MG63 (cell line): ENCODE results near the gene CXXC4. TPM values are rescaled to one million over a fixed set of nuclear protein-coding genes. Genes with fewer than 3 reads are reported as not detected.

Source experiments
- DNase-seq: peaks from one replicate; pipeline ENCODE4 v3.0.0-alpha.2; 2020
- H3K27me3 ChIP-seq: fragments of 250-450 bp; sonication (Bioruptor Pico); 2 replicates; pipeline ENCODE4 v1.5.1; 2020; ENCODE audit warnings: mild to moderate bottlenecking, moderate library complexity
- H3K36me3 ChIP-seq: fragments of 250-450 bp; sonication (Bioruptor Pico); 2 replicates; pipeline ENCODE4 v1.5.1; 2020; ENCODE audit warnings: mild to moderate bottlenecking, moderate library complexity
- H3K4me3 ChIP-seq: fragments of 250-450 bp; sonication (Bioruptor Pico); 2 replicates; pipeline ENCODE4 v1.5.1; 2020; ENCODE audit warnings: mild to moderate bottlenecking, moderate library complexity
- H3K9me3 ChIP-seq: fragments of 250-450 bp; sonication (Bioruptor Pico); 2 replicates; pipeline ENCODE4 v1.5.1; 2020; ENCODE audit warnings: mild to moderate bottlenecking, moderate library complexity
- total RNA-seq: library from RNA; depleted of rRNA; stranded (reverse); fragments of >200 nt; shearing (Covaris generic); gene quantifications from 2 replicates; pipeline ENCODE4 v1.2.3, GENCODE V29; 2014; ENCODE audit warnings: low replicate concordance; rRNA removed

Gene CXXC4
- not detected in 2 replicates for total RNA-seq

- no peaks in the 10 kb centered on the region for H3K36me3 ChIP-seq
- no peaks in the 10 kb centered on the region for H3K9me3 ChIP-seq
- H3K4me3 ChIP-seq = peak within 1 kb of the TSS; percentile 27
- peaks cover 9% of the 10 kb centered on the region; the same call in 1 of the 2 replicates for H3K27me3 ChIP-seq
- DNase-seq = peak; percentile 10
Observed at GRCh38 chr4:104494822-104495559, at the start of gene CXXC4. CXXC4 (minus strand) TSS chr4:104494894; CDS start chr4:104491802, 3,092 bp downstream.

GRCh38 chr4:104533156-104533555 lies 38.5 kb upstream of the CXXC4 start:
- no peak for DNase-seq
- Histone ChIP-seq H3K36me3 (no peaks in the 10 kb centered on the region), H3K9me3 (no peaks in the 10 kb centered on the region), H3K4me3 (no peak overlapping the region), H3K27me3 (no peaks in the 10 kb centered on the region)

- no peak for DNase-seq
- Histone ChIP-seq H3K4me3 (no peak overlapping the region), H3K27me3 (no peaks in the 10 kb centered on the region), H3K9me3 (no peaks in the 10 kb centered on the region), H3K36me3 (no peaks in the 10 kb centered on the region)
Observed at GRCh38 chr4:104532677-104533076, 38.0 kb upstream of the CXXC4 start.

GRCh38 chr4:104531390-104531789 lies 36.7 kb upstream of the CXXC4 start:
- H3K27me3 ChIP-seq = no peaks in the 10 kb centered on the region
- H3K36me3 ChIP-seq = no peaks in the 10 kb centered on the region
- H3K9me3 ChIP-seq = no peaks in the 10 kb centered on the region
- DNase-seq = no peak
- H3K4me3 ChIP-seq = no peak overlapping the region

- H3K9me3 ChIP-seq = no peaks in the 10 kb centered on the region
Observed at GRCh38 chr4:104530426-104530825, 35.7 kb upstream of the CXXC4 start.

GRCh38 chr4:104524591-104524990 lies 29.9 kb upstream of the CXXC4 start:
- DNase-seq = no peak
- Histone ChIP-seq H3K4me3 (no peak overlapping the region), H3K9me3 (no peaks in the 10 kb centered on the region), H3K36me3 (no peaks in the 10 kb centered on the region), H3K27me3 (no peaks in the 10 kb centered on the region)

More at GRCh38 chr4:104530426-104530825, 35.7 kb upstream of the CXXC4 start:
- DNase-seq = no peak
- H3K36me3 ChIP-seq = no peaks in the 10 kb centered on the region
- H3K4me3 ChIP-seq = no peak overlapping the region
- no peaks in the 10 kb centered on the region for H3K27me3 ChIP-seq

GRCh38 chr4:104524026-104524425 lies 29.3 kb upstream of the CXXC4 start:
- H3K27me3 ChIP-seq = no peaks in the 10 kb centered on the region
- DNase-seq = no peak
- H3K36me3 ChIP-seq = no peaks in the 10 kb centered on the region
- H3K9me3 ChIP-seq = no peaks in the 10 kb centered on the region
- H3K4me3 ChIP-seq = no peak overlapping the region

- Histone ChIP-seq H3K4me3 (no peak overlapping the region), H3K9me3 (no peaks in the 10 kb centered on the region), H3K27me3 (no peaks in the 10 kb centered on the region), H3K36me3 (no peaks in the 10 kb centered on the region)
- no peak for DNase-seq
Observed at GRCh38 chr4:104519588-104519987, 24.9 kb upstream of the CXXC4 start.

GRCh38 chr4:104516884-104517283 lies 22.2 kb upstream of the CXXC4 start:
- no peaks in the 10 kb centered on the region for H3K36me3 ChIP-seq
- DNase-seq = no peak
- H3K4me3 ChIP-seq = no peak overlapping the region
- no peaks in the 10 kb centered on the region for H3K9me3 ChIP-seq
- H3K27me3 ChIP-seq = no peaks in the 10 kb centered on the region

- no peak for DNase-seq
- Histone ChIP-seq H3K9me3 (no peaks in the 10 kb centered on the region), H3K4me3 (no peak overlapping the region), H3K36me3 (no peaks in the 10 kb centered on the region), H3K27me3 (no peaks in the 10 kb centered on the region)
Observed at GRCh38 chr4:104508224-104508623, 13.5 kb upstream of the CXXC4 start.

- H3K9me3 ChIP-seq = no peaks in the 10 kb centered on the region
- H3K27me3 ChIP-seq = no peaks in the 10 kb centered on the region
- DNase-seq = no peak
- H3K4me3 ChIP-seq = no peak overlapping the region
- H3K36me3 ChIP-seq = no peaks in the 10 kb centered on the region
Observed at GRCh38 chr4:104507112-104507511, 12.4 kb upstream of the CXXC4 start.

GRCh38 chr4:104504536-104504935 lies 9.8 kb upstream of the CXXC4 start:
- DNase-seq = no peak
- Histone ChIP-seq H3K36me3 (no peaks in the 10 kb centered on the region), H3K27me3 (no peaks in the 10 kb centered on the region), H3K9me3 (no peaks in the 10 kb centered on the region), H3K4me3 (no peak overlapping the region)

- Histone ChIP-seq H3K4me3 (no peak overlapping the region), H3K9me3 (no peaks in the 10 kb centered on the region), H3K27me3 (no peaks in the 10 kb centered on the region), H3K36me3 (no peaks in the 10 kb centered on the region)
- DNase-seq = no peak
Observed at GRCh38 chr4:104502471-104502870, 7.8 kb upstream of the CXXC4 start.

- no peak for DNase-seq
- no peaks in the 10 kb centered on the region for H3K36me3 ChIP-seq
- H3K27me3 ChIP-seq = peaks cover 5% of the 10 kb centered on the region; the same call in 1 of the 2 replicates
- no peak overlapping the region for H3K4me3 ChIP-seq
- H3K9me3 ChIP-seq = no peaks in the 10 kb centered on the region
Observed at GRCh38 chr4:104501290-104501689, 6.6 kb upstream of the CXXC4 start.

GRCh38 chr4:104500442-104500841 lies 5.7 kb upstream of the CXXC4 start:
- Histone ChIP-seq H3K4me3 (no peak overlapping the region), H3K9me3 (no peaks in the 10 kb centered on the region), H3K27me3 (peaks cover 9% of the 10 kb centered on the region; the same call in 1 of the 2 replicates), H3K36me3 (no peaks in the 10 kb centered on the region)
- no peak for DNase-seq

- H3K4me3 ChIP-seq = no peak overlapping the region
- DNase-seq = no peak
Observed at GRCh38 chr4:104494185-104494584, 509 bp downstream of the CXXC4 start.

GRCh38 chr4:104493081-104493831 lies 1.4 kb downstream of the CXXC4 start:
- Histone ChIP-seq H3K27me3 (peaks cover 9% of the 10 kb centered on the region; the same call in 1 of the 2 replicates), H3K9me3 (no peaks in the 10 kb centered on the region), H3K36me3 (no peaks in the 10 kb centered on the region), H3K4me3 (no peak overlapping the region)
- no peak for DNase-seq

More at GRCh38 chr4:104494185-104494584, 509 bp downstream of the CXXC4 start:
- no peaks in the 10 kb centered on the region for H3K9me3 ChIP-seq
- peaks cover 9% of the 10 kb centered on the region; the same call in 1 of the 2 replicates for H3K27me3 ChIP-seq
- no peaks in the 10 kb centered on the region for H3K36me3 ChIP-seq
